Astrocyte (in vitro differentiated cells and primary cell): Measurements from ENCODE around the gene TENM3. TPM values are rescaled to one million over a fixed set of nuclear protein-coding genes. Genes with fewer than 3 reads are reported as not detected.

Experiments used
- DNase-seq: peaks from one replicate; pipeline ENCODE4 v3.0.0-alpha.2; 2010; ENCODE audit warnings: low read depth
- FAIRE-seq: peaks from 2 replicates; lab custom pipeline; 2011; peaks lifted over from hg19 to GRCh38; lab: Jason Lieb, UNC
- H2AFZ ChIP-seq: 2 replicates; pipeline ENCODE4 v1.6.0; 2012; ENCODE audit warnings: low read depth, low read length, inconsistent platforms
- H3K27ac ChIP-seq: 2 replicates; pipeline ENCODE4 v1.5.1; 2011; ENCODE audit warnings: low read depth, low read length, inconsistent platforms
- H3K27me3 ChIP-seq: 2 replicates; pipeline ENCODE4 v1.6.0; 2011; ENCODE audit warnings: low read length, inconsistent platforms; ENCODE audit not compliant: insufficient read depth
- H3K36me3 ChIP-seq: 2 replicates; pipeline ENCODE4 v1.5.1; 2011; ENCODE audit warnings: low read length, inconsistent platforms; ENCODE audit not compliant: insufficient read depth
- H3K4me1 ChIP-seq: 2 replicates; pipeline ENCODE4 v1.5.1; 2011; ENCODE audit warnings: low read length, inconsistent platforms; ENCODE audit not compliant: insufficient read depth
- H3K4me2 ChIP-seq: 2 replicates; pipeline ENCODE4 v1.6.0; 2012; ENCODE audit warnings: low read length, inconsistent platforms
- H3K4me3 ChIP-seq: 2 replicates; pipeline ENCODE4 v1.5.1; 2011; ENCODE audit warnings: low read depth, mild to moderate bottlenecking, low read length, inconsistent platforms; ENCODE audit not compliant: insufficient read depth
- H3K79me2 ChIP-seq: 2 replicates; pipeline ENCODE4 v1.6.0; 2012; ENCODE audit warnings: mild to moderate bottlenecking, low read length, inconsistent platforms; ENCODE audit not compliant: insufficient read depth
- H3K9ac ChIP-seq: 2 replicates; pipeline ENCODE4 v1.6.0; 2012; ENCODE audit warnings: mild to moderate bottlenecking, low read length, inconsistent platforms
- H3K9me3 ChIP-seq: 2 replicates; pipeline ENCODE4 v1.5.1; 2012; ENCODE audit warnings: low read depth, mild to moderate bottlenecking, low read length, inconsistent platforms; ENCODE audit not compliant: insufficient read depth
- H4K20me1 ChIP-seq: 2 replicates; pipeline ENCODE4 v1.6.0; 2012; ENCODE audit warnings: low read length, inconsistent platforms; ENCODE audit not compliant: insufficient read depth
- H3K27ac Mint-ChIP-seq: one replicate; pipeline ENCODE4 v1.8.0; 2021; ENCODE audit warnings: mild to moderate bottlenecking, mixed read lengths; ENCODE audit not compliant: unreplicated experiment
- H3K27me3 Mint-ChIP-seq: one replicate; pipeline ENCODE4 v1.8.0; 2021; ENCODE audit warnings: low read depth, mixed read lengths; ENCODE audit not compliant: unreplicated experiment
- H3K36me3 Mint-ChIP-seq: one replicate; pipeline ENCODE4 v1.8.0; 2021; ENCODE audit warnings: low read depth, mixed read lengths; ENCODE audit not compliant: unreplicated experiment
- H3K4me1 Mint-ChIP-seq: one replicate; pipeline ENCODE4 v1.8.0; 2021; ENCODE audit warnings: low read depth, mixed read lengths; ENCODE audit not compliant: unreplicated experiment
- H3K4me3 Mint-ChIP-seq: one replicate; pipeline ENCODE4 v1.8.0; 2021; ENCODE audit warnings: mild to moderate bottlenecking, moderate library complexity, mixed read lengths; ENCODE audit not compliant: unreplicated experiment
- H3K9me3 Mint-ChIP-seq: one replicate; pipeline ENCODE4 v1.8.0; 2021; ENCODE audit warnings: mild to moderate bottlenecking, mixed read lengths; ENCODE audit not compliant: unreplicated experiment
- EZH2 ChIP-seq: IDR thresholded peaks from 2 replicates; pipeline ENCODE4 v1.6.1; 2012; ENCODE audit warnings: mild to moderate bottlenecking, low read length, inconsistent platforms; ENCODE audit not compliant: insufficient read depth
- total RNA-seq: library from RNA; stranded (reverse); gene quantifications from 2 replicates; pipeline ENCODE4 v1.2.1, GENCODE V29; 2021
- TF ChIP-seq, protein P1 (sequence below): IDR thresholded peaks from 2 replicates; pipeline ENCODE4 v1.5.1; 2011; ENCODE audit warnings: low read depth, mild to moderate bottlenecking, inconsistent platforms, low read length, moderate library complexity; ENCODE audit not compliant: insufficient read depth

Gene TENM3
- total RNA-seq, 1 donor from 2014 or later = 127 TPM

DNA sequence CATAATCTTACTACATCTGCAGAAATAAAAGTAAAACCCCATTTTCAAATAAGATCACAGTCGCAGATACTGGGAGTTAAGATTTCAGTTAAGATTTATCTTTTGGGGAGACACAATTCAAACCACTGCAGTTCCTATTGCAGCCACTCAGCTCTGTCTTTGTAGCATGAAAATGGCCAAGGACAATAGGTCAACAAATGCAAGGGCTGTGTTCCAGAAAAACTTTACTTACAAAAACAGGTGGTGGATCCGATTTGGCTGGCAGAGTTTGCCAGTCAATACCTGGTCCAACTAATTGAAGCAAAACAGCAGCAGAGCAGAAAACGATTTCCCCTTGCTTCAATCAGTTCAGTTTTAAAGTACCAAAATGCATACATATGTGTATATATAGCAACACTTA is 77.4 kb downstream of the TENM3 start:
- H3K9ac ChIP-seq = no peak overlapping the region
- Mint-ChIP-seq H3K27me3 (no peaks in the 10 kb centered on the region), H3K4me1 (peaks cover 4% of the 10 kb centered on the region), H3K36me3 (peaks cover 9% of the 10 kb centered on the region), H3K27ac (no peak overlapping the region), H3K4me3 (peak overlapping the region; percentile 27), H3K9me3 (peaks cover 3% of the 10 kb centered on the region)
- no peak overlapping the region for H2AFZ ChIP-seq
- no peak for TF ChIP-seq EZH2
- TF ChIP-seq, protein P1, sequence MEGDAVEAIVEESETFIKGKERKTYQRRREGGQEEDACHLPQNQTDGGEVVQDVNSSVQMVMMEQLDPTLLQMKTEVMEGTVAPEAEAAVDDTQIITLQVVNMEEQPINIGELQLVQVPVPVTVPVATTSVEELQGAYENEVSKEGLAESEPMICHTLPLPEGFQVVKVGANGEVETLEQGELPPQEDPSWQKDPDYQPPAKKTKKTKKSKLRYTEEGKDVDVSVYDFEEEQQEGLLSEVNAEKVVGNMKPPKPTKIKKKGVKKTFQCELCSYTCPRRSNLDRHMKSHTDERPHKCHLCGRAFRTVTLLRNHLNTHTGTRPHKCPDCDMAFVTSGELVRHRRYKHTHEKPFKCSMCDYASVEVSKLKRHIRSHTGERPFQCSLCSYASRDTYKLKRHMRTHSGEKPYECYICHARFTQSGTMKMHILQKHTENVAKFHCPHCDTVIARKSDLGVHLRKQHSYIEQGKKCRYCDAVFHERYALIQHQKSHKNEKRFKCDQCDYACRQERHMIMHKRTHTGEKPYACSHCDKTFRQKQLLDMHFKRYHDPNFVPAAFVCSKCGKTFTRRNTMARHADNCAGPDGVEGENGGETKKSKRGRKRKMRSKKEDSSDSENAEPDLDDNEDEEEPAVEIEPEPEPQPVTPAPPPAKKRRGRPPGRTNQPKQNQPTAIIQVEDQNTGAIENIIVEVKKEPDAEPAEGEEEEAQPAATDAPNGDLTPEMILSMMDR = no peak
- no peaks in the 10 kb centered on the region for H3K4me1 ChIP-seq
- H3K36me3 ChIP-seq = peaks cover 6% of the 10 kb centered on the region
- DNase-seq (no peak), FAIRE-seq (no peak)
- H3K27ac ChIP-seq = no peak overlapping the region
- peaks cover 14% of the 10 kb centered on the region for H3K79me2 ChIP-seq
- H3K27me3 ChIP-seq = no peaks in the 10 kb centered on the region
- H4K20me1 ChIP-seq = peaks cover 8% of the 10 kb centered on the region
- no peak overlapping the region for H3K4me2 ChIP-seq
- no peaks in the 10 kb centered on the region for H3K9me3 ChIP-seq
- no peak overlapping the region for H3K4me3 ChIP-seq

DNA sequence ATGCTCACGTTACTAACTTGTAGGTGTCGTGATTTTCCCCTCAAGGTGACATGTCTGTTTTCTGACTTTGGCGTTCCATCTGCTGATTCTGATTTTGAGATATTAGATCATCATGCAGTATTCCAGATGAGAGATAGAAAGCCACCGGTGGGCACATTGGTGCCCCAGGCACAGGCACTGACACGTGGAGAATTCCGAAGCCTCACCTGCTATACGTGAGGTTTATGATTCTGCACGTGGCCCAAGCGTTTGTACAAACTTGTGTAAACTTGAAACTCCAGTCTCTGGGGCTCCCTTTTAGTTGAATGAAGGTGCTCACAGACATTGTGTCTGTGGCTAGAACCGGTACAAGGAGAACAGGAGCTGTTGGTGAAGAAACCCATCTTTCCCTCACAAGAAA is 81.1 kb downstream of the TENM3 start:
- H3K27me3 ChIP-seq = no peaks in the 10 kb centered on the region
- H3K27ac ChIP-seq = no peak overlapping the region
- no peaks in the 10 kb centered on the region for H3K79me2 ChIP-seq
- H3K9me3 ChIP-seq = no peaks in the 10 kb centered on the region
- no peak overlapping the region for H2AFZ ChIP-seq
- Mint-ChIP-seq H3K9me3 (no peaks in the 10 kb centered on the region), H3K4me3 (no peak overlapping the region), H3K36me3 (peaks cover 18% of the 10 kb centered on the region), H3K27me3 (no peaks in the 10 kb centered on the region), H3K27ac (no peak overlapping the region), H3K4me1 (peaks cover 4% of the 10 kb centered on the region)
- no peak overlapping the region for H3K4me2 ChIP-seq
- no peaks in the 10 kb centered on the region for H3K4me1 ChIP-seq
- H3K4me3 ChIP-seq = no peak overlapping the region
- H3K9ac ChIP-seq = no peak overlapping the region
- DNase-seq (no peak), FAIRE-seq (no peak)
- H4K20me1 ChIP-seq = no peaks in the 10 kb centered on the region
- H3K36me3 ChIP-seq = peaks cover 8% of the 10 kb centered on the region
- no peak for TF ChIP-seq EZH2
- TF ChIP-seq, protein P1 = no peak

DNA sequence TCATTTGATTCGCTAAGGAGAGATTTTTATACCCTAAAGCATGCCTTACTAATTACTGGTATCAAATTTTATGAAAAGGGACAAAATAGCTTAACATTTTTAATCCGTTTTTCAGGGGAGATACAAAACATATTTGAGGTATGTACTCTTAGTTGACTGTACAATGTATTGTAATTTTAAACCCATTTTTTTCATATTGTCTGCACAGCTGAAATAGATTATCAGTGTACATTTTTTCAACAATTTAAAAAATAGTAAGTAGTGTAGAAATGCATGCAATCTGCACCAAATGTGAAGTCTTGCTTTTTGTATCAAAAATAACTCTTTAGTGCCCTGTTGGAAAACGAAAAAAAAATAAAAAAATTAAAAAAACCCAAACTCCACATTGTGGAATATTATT is 82.2 kb downstream of the TENM3 start:
- Histone ChIP-seq H4K20me1 (no peaks in the 10 kb centered on the region), H3K27ac (no peak overlapping the region), H3K4me3 (no peak overlapping the region), H2AFZ (no peak overlapping the region), H3K9ac (no peak overlapping the region), H3K79me2 (no peaks in the 10 kb centered on the region), H3K27me3 (no peaks in the 10 kb centered on the region), H3K9me3 (no peaks in the 10 kb centered on the region), H3K36me3 (peaks cover 10% of the 10 kb centered on the region), H3K4me2 (no peak overlapping the region), H3K4me1 (no peaks in the 10 kb centered on the region)
- no peak overlapping the region for H3K4me3 Mint-ChIP-seq
- no peaks in the 10 kb centered on the region for H3K27me3 Mint-ChIP-seq
- FAIRE-seq (no peak), DNase-seq (no peak)
- peaks cover 23% of the 10 kb centered on the region for H3K36me3 Mint-ChIP-seq
- H3K4me1 Mint-ChIP-seq = peaks cover 2% of the 10 kb centered on the region
- H3K9me3 Mint-ChIP-seq = no peaks in the 10 kb centered on the region
- H3K27ac Mint-ChIP-seq = no peak overlapping the region
- TF ChIP-seq, protein P1 = no peak
- no peak for TF ChIP-seq EZH2
